Measurements from ENCODE around the gene RBM22.

RBM22 gene

GRCh38 chr5:150644058-150644457 is 56.8 kb downstream of the RBM22 start:
- no peak overlapping the region for H3K4me3 ChIP-seq (ENCODE audit: low read depth, low read length)
- no peak for DNase-seq (ENCODE audit: low read depth)
- in situ Hi-C loops (cut with HindIII; ENCODE audit: low sequenced_read_pairs), result no loop called here
- TF ChIP-seq CTCF (IDR thresholded peaks at IDR 0.05; ENCODE audit: low read depth, low read length, missing control alignments), result no peak

DNA sequence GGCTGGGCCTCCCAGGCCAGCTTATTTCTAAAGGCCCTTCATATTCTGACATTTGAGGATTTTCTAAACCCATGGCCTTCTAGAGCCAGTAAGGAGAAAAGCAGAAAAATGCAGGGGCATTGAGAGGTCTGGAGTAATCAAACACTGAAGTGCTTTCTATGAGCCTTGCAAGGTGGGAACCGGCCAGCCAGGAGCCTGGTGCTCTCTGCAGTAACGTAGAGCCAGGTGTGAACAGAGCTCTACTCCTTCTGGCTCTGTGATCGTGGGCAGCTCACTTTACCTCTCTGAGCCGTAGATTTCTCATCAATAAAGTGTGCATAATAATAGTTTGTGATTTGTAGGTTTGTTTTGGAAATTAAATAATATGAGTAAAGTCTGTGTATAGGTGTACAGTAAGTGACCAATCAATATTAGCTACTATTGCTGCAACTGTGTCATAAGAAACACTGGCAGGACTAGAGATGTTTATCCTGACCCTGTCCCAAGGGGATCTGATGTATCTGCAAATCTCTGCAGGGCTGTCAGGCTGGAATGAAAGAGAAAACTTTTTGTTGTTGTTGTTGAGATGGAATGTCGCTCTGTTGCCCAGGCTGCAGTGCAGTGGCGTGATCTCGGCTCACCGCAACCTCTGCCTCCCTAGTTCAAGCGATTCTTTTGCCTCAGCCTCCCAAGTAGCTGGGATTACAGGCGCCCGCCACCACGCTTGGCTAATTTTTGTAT is 57.7 kb downstream of the RBM22 start:
- H3K4me3 ChIP-seq (ENCODE audit: low read depth, low read length), result peak overlapping the region; percentile 46
- no peak for TF ChIP-seq CTCF (IDR thresholded peaks at IDR 0.05; ENCODE audit: low read depth, low read length, missing control alignments)
- in situ Hi-C loops (cut with HindIII; ENCODE audit: low sequenced_read_pairs), result no loop called here
- no peak for DNase-seq (ENCODE audit: low read depth)

- peak; percentile 86 for DNase-seq (ENCODE audit: low read depth)
- H3K4me3 ChIP-seq (ENCODE audit: low read depth, low read length), result peak overlapping the region; percentile 46
- no peak for TF ChIP-seq CTCF (IDR thresholded peaks at IDR 0.05; ENCODE audit: low read depth, low read length, missing control alignments)
- in situ Hi-C loops (cut with HindIII; ENCODE audit: low sequenced_read_pairs), result no loop called here
Observed at GRCh38 chr5:150642567-150642927, 58.3 kb downstream of the RBM22 start.

- H3K4me3 ChIP-seq (ENCODE audit: low read depth, low read length), result peak overlapping the region; percentile 46
- DNase-seq (ENCODE audit: low read depth), result no peak
- in situ Hi-C loops (cut with HindIII; ENCODE audit: low sequenced_read_pairs), result no loop called here
- TF ChIP-seq CTCF (IDR thresholded peaks at IDR 0.05; ENCODE audit: low read depth, low read length, missing control alignments), result no peak
Observed at GRCh38 chr5:150641824-150642566, 58.9 kb downstream of the RBM22 start.

GRCh38 chr5:150641006-150641570 is 59.8 kb downstream of the RBM22 start:
- no peak for TF ChIP-seq CTCF (IDR thresholded peaks at IDR 0.05; ENCODE audit: low read depth, low read length, missing control alignments)
- H3K4me3 ChIP-seq (ENCODE audit: low read depth, low read length), result peak overlapping the region; percentile 46
- in situ Hi-C loops (cut with HindIII; ENCODE audit: low sequenced_read_pairs), result no loop called here
- peak; percentile 51 for DNase-seq (ENCODE audit: low read depth)
